Right lobe of liver (tissue), 4 donors: ENCODE data around the gene ROBO2.

Experiments
- POLR2A ChIP-seq: fragments of 450-650 bp; IDR thresholded peaks from one replicate; pipeline ENCODE4 v1.6.1; 2017; ENCODE audit warnings: antibody characterized with exemption, mild to moderate bottlenecking
- TF ChIP-seq, protein P1 (sequence below), 4 donors: fragments of 200-600 bp in 3 of 4; fragments of 450-650 bp in 1 of 4; IDR thresholded peaks; one replicate each; pipeline versions ENCODE4 v1.5.1 to v1.8.0; 2016 to 2022; ENCODE audit warnings: antibody characterized with exemption in 4 of 4, mild to moderate bottlenecking in 2 of 4
- donor health status: DM: no; HTN: no; CAD: no.
- donor health status: DM: no; HTN: no; CAD: no.
- donor health status: DM: no; HTN: yes; CAD: no.

DNA sequence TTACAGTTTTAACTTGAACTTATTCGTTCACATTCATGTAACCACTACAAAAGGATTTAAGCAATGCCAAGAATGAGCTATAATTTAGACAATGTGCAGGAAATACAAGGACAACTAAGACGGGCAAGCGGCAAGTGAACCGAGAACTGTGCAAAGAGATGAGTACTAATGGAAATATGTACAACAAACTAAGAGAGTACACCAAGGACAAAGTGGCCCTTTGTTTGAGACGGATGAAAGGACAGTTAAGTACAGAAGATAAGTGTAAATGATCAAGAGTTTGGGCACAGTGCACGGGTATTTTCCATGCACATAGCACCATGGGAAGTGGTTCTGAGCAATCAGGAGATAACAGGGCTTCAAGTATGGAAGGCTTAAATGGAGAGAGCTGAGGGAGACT lies 281.7 kb downstream of the ROBO2 start:
- TF ChIP-seq, protein P1, sequence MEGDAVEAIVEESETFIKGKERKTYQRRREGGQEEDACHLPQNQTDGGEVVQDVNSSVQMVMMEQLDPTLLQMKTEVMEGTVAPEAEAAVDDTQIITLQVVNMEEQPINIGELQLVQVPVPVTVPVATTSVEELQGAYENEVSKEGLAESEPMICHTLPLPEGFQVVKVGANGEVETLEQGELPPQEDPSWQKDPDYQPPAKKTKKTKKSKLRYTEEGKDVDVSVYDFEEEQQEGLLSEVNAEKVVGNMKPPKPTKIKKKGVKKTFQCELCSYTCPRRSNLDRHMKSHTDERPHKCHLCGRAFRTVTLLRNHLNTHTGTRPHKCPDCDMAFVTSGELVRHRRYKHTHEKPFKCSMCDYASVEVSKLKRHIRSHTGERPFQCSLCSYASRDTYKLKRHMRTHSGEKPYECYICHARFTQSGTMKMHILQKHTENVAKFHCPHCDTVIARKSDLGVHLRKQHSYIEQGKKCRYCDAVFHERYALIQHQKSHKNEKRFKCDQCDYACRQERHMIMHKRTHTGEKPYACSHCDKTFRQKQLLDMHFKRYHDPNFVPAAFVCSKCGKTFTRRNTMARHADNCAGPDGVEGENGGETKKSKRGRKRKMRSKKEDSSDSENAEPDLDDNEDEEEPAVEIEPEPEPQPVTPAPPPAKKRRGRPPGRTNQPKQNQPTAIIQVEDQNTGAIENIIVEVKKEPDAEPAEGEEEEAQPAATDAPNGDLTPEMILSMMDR (IDR thresholded peaks at IDR 0.05) = no peak
- no peak for TF ChIP-seq POLR2A
